Activated CD4-positive, alpha-beta T cell treated with anti-CD3 and anti-CD28 coated beads for 36 hours (primary cell): ENCODE results near the gene SLC5A10. TPM values are rescaled to one million over a fixed set of nuclear protein-coding genes. Genes with fewer than 3 reads are reported as not detected.

ENCODE experiments used
- ATAC-seq: fragments of 200-7000 bp; cut with Tn5 transposase; one replicate; pipeline ENCODE4 v1.10.0; 2021; ENCODE audit warnings: mild to moderate bottlenecking, moderate library complexity
- CTCF ChIA-PET: fragments of 350-600 bp; sonication (Branson Sonifier 250); formaldehyde crosslinking; loops from one replicate; lab custom pipeline; 2021; ENCODE audit warnings: antibody characterized with exemption; lab: Charles Lee
- POLR2A ChIA-PET: fragments of 350-600 bp; sonication (Branson Sonifier 250); formaldehyde crosslinking; loops from one replicate; lab custom pipeline; 2021; ENCODE audit warnings: antibody characterized with exemption, inconsistent platforms; lab: Charles Lee
- DNase-seq: peaks from one replicate; pipeline ENCODE4 v3.0.0-alpha.2; 2020
- H3K27ac Mint-ChIP-seq: one replicate; pipeline ENCODE4 v1.8.0; 2021; ENCODE audit warnings: mixed read lengths
- H3K27me3 Mint-ChIP-seq: one replicate; pipeline ENCODE4 v1.8.0; 2021; ENCODE audit warnings: mixed read lengths
- H3K36me3 Mint-ChIP-seq: one replicate; pipeline ENCODE4 v1.8.0; 2021; ENCODE audit warnings: low read depth, mixed read lengths
- H3K4me1 Mint-ChIP-seq: one replicate; pipeline ENCODE4 v1.8.0; 2021; ENCODE audit warnings: mixed read lengths
- H3K4me3 Mint-ChIP-seq: one replicate; pipeline ENCODE4 v1.8.0; 2021; ENCODE audit warnings: mild to moderate bottlenecking, moderate library complexity, mixed read lengths
- H3K9me3 Mint-ChIP-seq: one replicate; pipeline ENCODE4 v1.8.0; 2021; ENCODE audit warnings: low read depth, mixed read lengths
- intact Hi-C, 2 experiments: fragments of 100-400 bp; cut with DNase I in 1 of 2; cut with micrococcal nuclease in 1 of 2; formaldehyde crosslinking; loops; one replicate each; pipeline versions ENCODE4 v1.14.2 to v1.15.1; 2022 to 2024; cut with DNase I, micrococcal nuclease
- total RNA-seq, 2 experiments: library from RNA; stranded (reverse); gene quantifications; one replicate each; pipeline ENCODE4 v1.2.3, GENCODE V29; 2021

Gene SLC5A10
- total RNA-seq, 2 experiments from 2014 or later: not detected

- intact Hi-C loops: loop anchor here in 1 of 2 experiments (10.0 kb wide), 1 partner anchor 50 kb away; no protein-coding TSS in a partner anchor
- ChIA-PET POLR2A (no interaction called here), CTCF (interaction anchor here (1.5 kb wide), 1 partner anchor 10 kb away, joined by 3 read pairs; no protein-coding TSS in a partner anchor)
- Mint-ChIP-seq H3K27me3 (no peaks in the 10 kb centered on the region), H3K4me1 (peaks cover 21% of the 10 kb centered on the region), H3K9me3 (peaks cover 8% of the 10 kb centered on the region), H3K27ac (no peak overlapping the region), H3K4me3 (no peak overlapping the region), H3K36me3 (peaks cover 31% of the 10 kb centered on the region)
- DNase-seq (no peak), ATAC-seq (no peak)
These were observed 43.3 kb downstream of the SLC5A10 start for GRCh38 chr17:18995220-18995619.

GRCh38 chr17:18996458-18996857 is 44.5 kb downstream of the SLC5A10 start:
- Mint-ChIP-seq H3K9me3 (peaks cover 8% of the 10 kb centered on the region), H3K27ac (no peak overlapping the region), H3K4me1 (peaks cover 30% of the 10 kb centered on the region), H3K4me3 (no peak overlapping the region), H3K27me3 (no peaks in the 10 kb centered on the region), H3K36me3 (peaks cover 33% of the 10 kb centered on the region)
- ChIA-PET CTCF (interaction anchor here (0.6 kb wide), 1 partner anchor 41 kb away, joined by 4 read pairs; no protein-coding TSS in a partner anchor), POLR2A (interaction anchor here (0.6 kb wide), 1 partner anchor 93 kb away, joined by 3 read pairs; no protein-coding TSS in a partner anchor)
- ATAC-seq (no peak), DNase-seq (no peak)
- intact Hi-C loops: loop anchor here in 1 of 2 experiments (10.0 kb wide), 1 partner anchor 52 kb away; no protein-coding TSS in a partner anchor

DNA sequence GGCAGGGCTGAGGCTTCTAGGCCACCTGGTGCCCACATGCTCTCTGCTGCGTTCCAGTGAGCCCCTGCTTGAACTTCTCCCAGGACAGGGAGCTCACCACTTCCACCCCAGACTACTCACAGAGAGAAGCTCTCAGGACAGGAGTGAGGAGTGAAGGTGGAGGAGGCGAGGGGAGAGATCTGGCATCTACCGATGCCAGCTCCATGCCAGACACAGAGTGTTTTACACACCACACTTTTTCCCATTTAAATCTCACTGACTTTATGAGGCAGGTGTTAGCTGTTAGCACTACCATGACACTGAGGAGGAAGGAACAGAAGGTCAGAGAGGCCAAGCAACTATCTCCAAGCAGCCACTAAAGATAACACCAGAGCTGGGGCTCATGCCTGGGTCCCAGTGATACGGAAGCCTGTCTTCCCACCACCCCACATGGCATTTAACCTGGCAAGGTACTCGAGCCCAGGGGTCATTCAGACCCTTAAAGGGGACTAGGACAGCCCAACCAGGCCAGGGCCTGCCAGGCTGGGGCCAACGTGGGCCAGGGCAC is 45.8 kb downstream of the SLC5A10 start:
- POLR2A ChIA-PET: no interaction called here
- CTCF ChIA-PET: interaction anchor here (0.6 to 1.1 kb wide), 2 partner anchors 36 to 1357 kb away, joined by 3 read pairs; no protein-coding TSS in a partner anchor
- DNase-seq (no peak), ATAC-seq (no peak)
- peaks cover 42% of the 10 kb centered on the region for H3K36me3 Mint-ChIP-seq
- H3K9me3 Mint-ChIP-seq: peaks cover 8% of the 10 kb centered on the region
- no peak overlapping the region for H3K27ac Mint-ChIP-seq
- H3K4me3 Mint-ChIP-seq: no peak overlapping the region
- intact Hi-C loops: loop anchor here in 1 of 2 experiments (10.0 kb wide), 1 partner anchor 53 kb away; no protein-coding TSS in a partner anchor
- H3K4me1 Mint-ChIP-seq: peaks cover 38% of the 10 kb centered on the region
- H3K27me3 Mint-ChIP-seq: no peaks in the 10 kb centered on the region

GRCh38 chr17:18999394-18999793 is 47.4 kb downstream of the SLC5A10 start:
- Mint-ChIP-seq H3K36me3 (peaks cover 44% of the 10 kb centered on the region), H3K27ac (no peak overlapping the region), H3K4me3 (no peak overlapping the region), H3K27me3 (no peaks in the 10 kb centered on the region), H3K4me1 (peaks cover 27% of the 10 kb centered on the region), H3K9me3 (peaks cover 8% of the 10 kb centered on the region)
- ChIA-PET POLR2A (no interaction called here), CTCF (no interaction called here)
- intact Hi-C loops: loop anchor here in 1 of 2 experiments (10.0 kb wide), 1 partner anchor 55 kb away; no protein-coding TSS in a partner anchor
- DNase-seq: no peak
- ATAC-seq: no peak

DNA sequence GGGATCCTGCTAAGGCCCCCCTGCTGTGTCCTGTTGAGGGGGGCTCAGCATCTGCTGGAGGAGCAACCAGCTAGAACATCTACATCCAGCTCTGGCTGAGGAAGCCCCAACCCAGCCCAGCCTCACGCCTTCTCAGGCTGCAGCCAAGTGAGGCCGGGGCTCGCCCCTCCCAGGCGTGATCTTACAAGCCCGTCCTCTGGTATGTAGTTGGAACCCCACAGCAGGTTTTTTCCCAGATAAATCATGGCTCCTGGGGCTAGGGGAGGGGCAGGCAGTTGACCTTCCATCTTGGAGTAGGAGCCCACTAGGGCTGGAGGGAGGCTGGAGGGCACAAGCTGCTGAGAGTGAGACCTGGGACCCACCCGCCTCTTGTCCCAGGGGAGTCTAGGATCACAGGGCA is 47.9 kb downstream of the SLC5A10 start:
- DNase-seq: no peak
- Mint-ChIP-seq H3K27me3 (no peaks in the 10 kb centered on the region), H3K36me3 (peaks cover 41% of the 10 kb centered on the region), H3K4me1 (peaks cover 29% of the 10 kb centered on the region), H3K9me3 (peaks cover 8% of the 10 kb centered on the region), H3K27ac (no peak overlapping the region), H3K4me3 (no peak overlapping the region)
- POLR2A ChIA-PET: no interaction called here
- CTCF ChIA-PET: no interaction called here
- intact Hi-C loops: loop anchor here in 1 of 2 experiments (5.0 to 10.0 kb wide), 2 partner anchors 38 to 55 kb away; no protein-coding TSS in a partner anchor
- no peak for ATAC-seq

GRCh38 chr17:19000531-19001325 is 48.8 kb downstream of the SLC5A10 start:
- Mint-ChIP-seq H3K36me3 (peaks cover 36% of the 10 kb centered on the region), H3K9me3 (peaks cover 4% of the 10 kb centered on the region), H3K4me1 (peaks cover 29% of the 10 kb centered on the region), H3K27me3 (no peaks in the 10 kb centered on the region), H3K27ac (no peak overlapping the region), H3K4me3 (no peak overlapping the region)
- DNase-seq (no peak), ATAC-seq (no peak)
- intact Hi-C loops: loop anchor here in 1 of 2 experiments (5.0 kb wide), 1 partner anchor 38 kb away; no protein-coding TSS in a partner anchor
- POLR2A ChIA-PET: interaction anchor here (1.1 kb wide), 1 partner anchor 10 kb away, joined by 3 read pairs; no protein-coding TSS in a partner anchor
- CTCF ChIA-PET: interaction anchor here (0.5 to 2.7 kb wide), 2 partner anchors 39 to 229 kb away, joined by 3 to 15 read pairs; no protein-coding TSS in a partner anchor

DNA sequence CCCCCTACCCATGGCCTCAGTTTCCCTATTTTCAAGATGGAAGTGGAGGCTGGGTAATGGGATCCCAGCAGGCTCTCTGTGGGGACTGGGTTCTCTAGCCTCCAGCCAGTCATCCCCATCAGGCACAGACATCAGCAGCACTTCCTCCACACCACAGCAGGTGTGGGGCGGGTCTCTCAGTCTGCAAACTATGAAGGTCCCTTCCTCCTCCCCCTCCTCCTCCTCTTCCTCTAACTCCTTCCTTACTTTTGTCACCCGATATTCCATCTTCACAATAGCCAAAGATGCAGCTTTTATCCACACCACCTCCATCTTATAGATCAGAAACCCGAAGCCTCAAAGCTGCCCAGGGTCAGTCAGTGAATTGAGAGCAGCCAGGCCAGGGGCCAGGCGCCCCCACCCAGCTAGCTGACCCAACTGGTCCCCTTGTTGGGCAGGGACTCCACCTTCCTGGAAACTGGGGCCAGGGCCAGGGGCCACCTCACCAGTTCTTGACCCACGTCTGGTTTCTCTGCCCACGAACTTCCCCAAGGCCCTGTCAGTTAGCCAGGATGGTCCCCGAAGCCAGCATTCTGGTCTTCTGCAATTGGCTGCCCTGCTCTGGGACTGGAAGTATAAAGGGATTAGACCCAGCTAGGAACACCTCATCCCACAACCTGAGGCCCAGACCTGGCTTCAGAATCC is 50.1 kb downstream of the SLC5A10 start:
- intact Hi-C loops: loop anchor here in 1 of 2 experiments (5.0 kb wide), 1 partner anchor 40 kb away; no protein-coding TSS in a partner anchor
- DNase-seq (no peak), ATAC-seq (no peak)
- CTCF ChIA-PET: interaction anchor here (0.8 to 2.7 kb wide), 3 partner anchors 15 to 79 kb away, joined by 3 to 15 read pairs (median 3); no protein-coding TSS in a partner anchor
- Mint-ChIP-seq H3K27ac (peak overlapping the region; percentile 5), H3K4me3 (peak overlapping the region; percentile 88), H3K4me1 (peaks cover 29% of the 10 kb centered on the region), H3K27me3 (no peaks in the 10 kb centered on the region), H3K36me3 (peaks cover 23% of the 10 kb centered on the region), H3K9me3 (peaks cover 2% of the 10 kb centered on the region)
- POLR2A ChIA-PET: interaction anchor here (1.0 kb wide), 1 partner anchor 11 kb away, joined by 4 read pairs; no protein-coding TSS in a partner anchor

DNA sequence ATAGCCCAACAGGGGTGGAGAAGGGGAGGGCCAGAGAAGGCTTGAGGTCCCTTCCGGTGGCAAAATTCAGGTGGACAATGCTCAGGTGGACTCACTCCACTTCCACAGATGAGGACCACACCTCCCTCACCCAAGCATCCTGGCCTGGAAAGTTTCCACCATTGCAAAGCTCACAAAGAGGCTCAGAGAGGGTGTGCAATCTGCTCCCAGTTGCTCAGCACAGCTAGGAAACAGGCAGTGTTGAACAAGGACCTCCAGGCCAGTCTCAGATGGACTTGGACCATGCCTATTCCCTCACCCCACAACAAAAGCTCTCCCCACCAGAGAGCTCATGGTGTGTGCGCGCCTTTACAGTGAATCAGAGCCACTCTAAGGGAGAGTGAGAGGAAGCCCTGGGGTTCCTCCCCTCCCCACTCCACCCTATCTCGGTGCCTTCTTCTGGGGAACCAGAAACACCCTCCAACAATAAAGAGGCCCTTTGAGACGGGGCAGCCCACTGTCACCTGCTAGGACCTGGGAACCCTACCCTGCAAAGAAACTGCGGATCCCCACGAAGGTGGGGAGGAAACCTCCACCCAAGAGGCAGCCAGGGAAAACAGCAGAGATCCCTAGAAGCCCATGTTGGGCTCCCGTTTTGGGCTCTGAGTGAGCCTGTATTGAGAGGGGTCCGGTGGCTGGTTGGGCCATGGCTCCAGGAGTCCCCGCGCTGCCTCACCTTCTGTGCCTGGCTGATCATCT is 51.0 kb downstream of the SLC5A10 start:
- Mint-ChIP-seq H3K27ac (no peak overlapping the region), H3K4me3 (peak overlapping the region; percentile 88), H3K4me1 (peaks cover 26% of the 10 kb centered on the region), H3K9me3 (peaks cover 2% of the 10 kb centered on the region), H3K27me3 (no peaks in the 10 kb centered on the region), H3K36me3 (peaks cover 20% of the 10 kb centered on the region)
- ATAC-seq (peak; percentile 35), DNase-seq (peak; percentile 42)
- ChIA-PET POLR2A (interaction anchor here (0.5 to 1.0 kb wide), 3 partner anchors 12 to 87 kb away, joined by 4 to 7 read pairs (median 5); no protein-coding TSS in a partner anchor), CTCF (interaction anchor here (1.5 to 2.7 kb wide), 2 partner anchors 14 to 41 kb away, joined by 3 to 15 read pairs; no protein-coding TSS in a partner anchor)
- intact Hi-C loops: loop anchor here in 1 of 2 experiments (5.0 kb wide), 1 partner anchor 41 kb away; no protein-coding TSS in a partner anchor

DNA sequence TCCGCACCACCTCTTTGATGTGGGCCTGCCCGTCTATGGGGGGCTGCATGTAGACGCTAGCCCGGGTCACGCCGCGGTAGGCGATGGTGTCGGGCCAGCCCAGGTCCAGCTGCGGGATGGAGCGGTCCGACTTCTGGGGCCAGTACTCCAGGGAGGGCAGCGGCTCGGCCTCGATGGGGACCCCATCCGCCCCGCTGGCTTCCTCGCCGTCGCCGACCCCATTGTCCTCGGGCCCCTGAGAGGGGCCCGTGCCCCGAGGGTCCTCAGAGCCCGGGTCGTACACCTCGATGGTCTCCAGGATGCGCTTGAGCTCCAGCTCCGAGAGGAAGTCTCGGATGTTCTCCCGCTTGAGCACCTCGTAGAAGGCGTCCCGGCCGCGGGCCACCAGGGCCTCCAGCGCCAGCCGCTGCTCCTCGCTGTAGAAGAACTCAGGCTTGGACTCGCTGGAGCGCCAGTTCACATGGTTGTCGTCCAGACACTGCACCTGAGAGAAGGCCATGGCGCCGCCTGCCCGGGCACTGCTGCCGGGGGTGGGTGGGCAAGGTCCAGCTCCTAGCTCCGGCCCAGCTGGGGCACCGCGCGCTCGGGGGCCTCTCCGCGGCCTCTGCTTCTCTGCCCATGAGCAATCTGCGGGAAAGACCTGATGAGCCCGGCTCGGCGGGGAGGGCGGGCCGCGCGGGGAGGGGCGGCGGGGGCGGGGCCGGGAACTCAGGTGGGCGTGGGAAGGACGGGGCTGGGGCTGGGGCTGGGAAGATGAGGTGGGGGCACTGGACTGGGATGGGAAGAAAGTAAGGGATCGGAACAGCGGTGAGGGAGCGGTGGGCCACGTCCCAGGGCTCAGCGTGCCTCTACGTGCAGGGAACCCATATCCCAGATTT is 51.8 kb downstream of the SLC5A10 start:
- CTCF ChIA-PET: interaction anchor here (1.1 to 2.7 kb wide), 5 partner anchors 13 to 378 kb away, joined by 3 to 15 read pairs (median 3); no protein-coding TSS in a partner anchor
- intact Hi-C loops: loop anchor here (1.0 to 5.0 kb wide), 9 partner anchors 11 to 821 kb away; partner anchors contain the start of genes ALKBH5 (in 1 of the 2) and SMCR8 (in 1 of the 2)
- DNase-seq: peak; percentile 67

More for the DNA sequence above, 51.8 kb downstream of the SLC5A10 start:
- Mint-ChIP-seq H3K4me3 (peak overlapping the region; percentile 88), H3K9me3 (peaks cover 2% of the 10 kb centered on the region), H3K27ac (peak overlapping the region; percentile 89), H3K36me3 (peaks cover 20% of the 10 kb centered on the region), H3K27me3 (no peaks in the 10 kb centered on the region), H3K4me1 (peaks cover 26% of the 10 kb centered on the region)
- ATAC-seq: peak; percentile 28
- POLR2A ChIA-PET: no interaction called here
